VCaP (cell line): ENCODE measurements around the gene ANO4.

Source experiments
- H3K27ac ChIP-seq: fragments of 450-650 bp; 2 replicates; pipeline ENCODE4 v1.5.1; 2017
- CTCF ChIP-seq: fragments of 450-650 bp; conservative IDR thresholded peaks from 2 replicates; pipeline ENCODE4 v1.5.1; 2017; ENCODE audit warnings: mild to moderate bottlenecking, moderate library complexity

Gene ANO4

GRCh38 chr12:100794441-100795173 lies at the start of gene ANO4:
ANO4 (plus strand) TSS chr12:100794776; CDS start chr12:100901786, 107,010 bp downstream.
- H3K27ac ChIP-seq, result no peak within 1 kb of the TSS
- TF ChIP-seq CTCF, result no peak

- no peak overlapping the region for H3K27ac ChIP-seq
- no peak for TF ChIP-seq CTCF
These were observed 49.1 kb upstream of the ANO4 start for GRCh38 chr12:100745378-100746071.

GRCh38 chr12:100752841-100753240 lies 41.7 kb upstream of the ANO4 start:
- H3K27ac ChIP-seq, result no peak overlapping the region
- no peak for TF ChIP-seq CTCF

DNA sequence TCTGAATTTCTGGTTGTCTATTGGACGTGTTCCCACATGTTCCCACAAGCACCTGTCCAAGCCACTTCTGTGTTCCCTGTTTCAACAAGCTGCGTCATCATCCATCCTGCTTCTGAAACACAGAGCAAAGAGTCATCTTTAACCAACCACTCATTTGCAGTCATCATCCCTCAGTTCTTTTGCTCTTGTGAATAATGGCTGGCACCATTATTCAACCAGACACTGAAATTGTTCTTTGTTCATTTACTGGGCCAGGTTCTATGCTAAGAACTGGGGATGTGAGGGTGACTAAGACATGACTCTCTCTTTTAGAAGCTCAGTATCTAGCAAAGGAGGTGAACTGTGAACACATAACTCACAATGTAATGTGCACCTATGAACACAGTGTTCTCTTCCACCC lies 40.7 kb upstream of the ANO4 start:
- TF ChIP-seq CTCF, result no peak
- no peak overlapping the region for H3K27ac ChIP-seq

DNA sequence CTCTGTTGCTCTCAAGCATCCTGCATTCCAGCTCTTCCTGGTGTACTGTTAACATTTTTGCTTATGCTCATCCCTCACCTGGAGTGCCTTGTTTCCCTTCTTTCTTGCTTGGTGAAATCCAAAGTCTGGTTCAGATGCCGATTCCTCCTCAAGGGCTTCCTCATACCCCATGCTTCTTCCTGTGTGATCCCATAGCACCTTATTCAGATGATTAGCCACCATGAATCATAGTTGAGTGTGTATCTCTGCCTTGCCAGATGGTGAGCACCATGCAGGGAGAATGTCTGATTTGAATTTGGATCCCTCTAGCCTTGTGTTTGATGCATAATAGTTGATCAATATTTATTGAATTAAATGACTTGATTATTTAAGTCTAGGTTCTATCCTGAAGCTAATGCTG lies 39.4 kb upstream of the ANO4 start:
- no peak for TF ChIP-seq CTCF
- no peak overlapping the region for H3K27ac ChIP-seq

DNA sequence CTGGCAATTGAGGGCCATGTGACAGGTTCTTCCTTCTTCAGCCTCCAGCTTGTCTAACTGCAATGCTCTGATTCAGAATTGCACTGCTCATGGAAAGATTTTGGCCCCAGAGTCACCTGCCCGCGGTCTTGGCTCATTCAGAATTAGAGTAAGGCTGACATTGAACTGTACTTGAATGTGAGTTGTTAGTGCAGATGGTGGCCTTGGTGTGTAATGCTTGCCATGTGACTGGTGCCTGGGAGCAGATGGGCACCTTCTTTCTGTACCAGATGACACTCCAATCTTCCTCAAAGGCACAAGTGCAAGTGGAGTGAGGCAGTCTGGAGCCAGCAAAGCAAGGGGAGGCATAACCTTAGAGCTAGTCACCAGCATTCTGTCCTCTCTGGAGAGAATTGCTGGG lies 36.5 kb upstream of the ANO4 start:
- TF ChIP-seq CTCF, result no peak
- no peak overlapping the region for H3K27ac ChIP-seq

GRCh38 chr12:100767371-100767770 lies 27.2 kb upstream of the ANO4 start:
- H3K27ac ChIP-seq, result no peak overlapping the region
- no peak for TF ChIP-seq CTCF
